HG03378 (cell line): Measurements from ENCODE around the gene SULT2A1.
"Not testable (repeated sequence)": the region's sequence is repeated elsewhere in the genome, so short reads cannot be mapped to it uniquely, and the experiment has no call there.

ENCODE experiments used
- ATAC-seq: cut with Tn5 transposase; IDR thresholded peaks from one replicate; pipeline ENCODE4 v1.9.1; 2021; ENCODE audit warnings: mild to moderate bottlenecking, moderate library complexity; ENCODE audit not compliant: unreplicated experiment

Gene SULT2A1

DNA sequence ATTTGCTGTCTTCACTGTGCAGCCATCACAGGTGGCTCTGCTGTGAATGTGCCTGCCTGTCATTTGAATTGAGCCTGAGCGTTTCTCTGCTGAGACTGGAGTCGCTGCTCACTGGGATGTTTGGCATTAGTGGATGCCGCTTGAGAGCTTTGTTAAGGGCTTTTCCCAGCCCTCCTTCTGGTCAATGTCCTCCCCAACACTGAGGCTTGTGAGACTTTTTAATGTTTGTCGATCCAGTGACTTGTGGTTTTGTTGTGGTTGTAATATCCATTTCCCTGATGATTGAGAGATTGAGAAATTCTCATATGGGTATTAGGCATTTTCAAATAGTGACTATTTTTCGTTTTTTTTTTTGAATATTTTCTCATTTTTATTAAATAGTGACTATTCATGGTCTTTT is 24.5 kb downstream of the SULT2A1 start:
- no peak for ATAC-seq

DNA sequence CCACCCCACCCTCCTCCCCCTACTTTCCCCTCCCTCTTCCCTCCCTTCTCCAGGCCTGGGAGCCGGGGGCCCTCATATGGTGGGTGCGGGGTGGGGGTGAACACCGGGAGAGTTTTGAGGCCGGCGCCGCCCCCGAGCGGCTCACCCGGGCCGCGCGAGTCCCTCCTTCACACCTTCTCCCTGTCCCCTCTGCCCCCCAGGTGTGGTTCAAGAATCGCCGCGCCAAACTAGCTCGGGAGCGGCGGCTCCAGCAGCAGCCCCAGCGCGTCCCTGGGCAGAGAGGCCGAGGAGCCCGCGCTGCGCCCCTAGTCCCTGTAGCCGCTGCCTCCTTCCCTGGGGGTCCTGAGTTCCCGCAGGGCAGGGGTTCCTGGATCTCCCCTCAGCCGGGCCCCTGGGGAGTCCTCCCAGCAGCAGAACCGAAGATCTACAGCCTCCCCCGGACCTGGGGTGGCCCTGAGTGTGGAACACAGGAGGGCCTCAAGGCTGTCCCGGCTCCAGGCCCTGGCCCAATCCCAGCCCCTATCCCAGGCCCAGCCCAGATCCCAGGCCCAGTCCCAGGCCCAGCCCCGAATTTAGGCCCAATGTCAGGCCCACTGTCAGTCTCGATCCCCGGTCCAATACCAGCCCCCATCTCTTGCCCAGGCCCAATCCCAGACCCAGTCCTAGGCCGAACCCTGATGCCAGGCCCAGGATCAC is 25.4 kb downstream of the SULT2A1 start:
- ATAC-seq = no peak

DNA sequence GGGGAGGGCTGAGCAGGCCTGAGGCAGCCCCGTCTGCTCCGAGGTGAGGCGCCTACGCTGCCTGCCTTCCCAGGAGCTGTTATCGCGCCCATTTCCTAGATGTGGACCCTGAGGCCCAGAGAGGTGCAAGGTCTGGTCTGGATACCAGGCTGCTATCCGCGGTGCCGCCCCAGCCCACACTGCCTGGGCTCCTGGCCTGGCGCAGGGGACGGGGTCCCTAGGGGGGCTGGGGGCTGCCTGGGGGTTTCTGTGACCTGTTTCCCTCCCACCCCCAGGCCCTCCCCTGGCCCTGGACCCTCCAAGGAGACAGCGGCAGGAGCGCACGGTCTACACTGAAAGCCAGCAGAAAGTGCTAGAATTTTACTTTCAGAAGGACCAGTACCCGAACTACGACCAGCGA is 26.3 kb downstream of the SULT2A1 start:
- not testable (repeated sequence) for ATAC-seq

DNA sequence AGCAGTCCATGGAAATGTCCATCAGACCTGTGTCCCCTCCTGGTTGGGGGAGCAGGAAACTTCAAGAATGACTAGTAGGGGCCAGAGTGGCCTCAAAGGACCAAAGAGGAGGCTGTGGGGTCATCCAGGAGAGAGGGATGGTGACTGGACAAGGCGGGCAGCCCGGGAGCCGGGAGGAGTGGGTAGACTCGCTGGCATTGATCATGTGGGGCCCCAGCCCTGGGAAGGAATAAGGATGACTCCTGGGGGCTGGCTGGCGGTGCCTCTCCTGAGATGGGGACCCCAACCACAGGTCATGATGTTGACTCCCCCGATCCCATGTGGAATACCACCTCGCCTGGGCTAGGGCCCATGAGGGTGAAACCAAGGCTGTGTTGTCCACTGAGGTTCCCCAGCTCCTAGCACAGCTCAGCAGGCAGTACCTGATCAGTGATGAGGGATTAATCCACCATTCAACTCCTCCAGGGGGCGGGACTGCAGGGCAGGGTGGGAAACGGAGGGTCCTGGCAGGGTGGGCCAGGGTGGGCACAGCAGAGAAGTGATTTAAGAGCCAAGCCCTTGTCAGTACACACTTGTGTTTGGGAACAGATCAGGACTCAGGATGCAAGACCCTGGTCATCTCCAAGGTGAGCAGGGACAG is 27.3 kb downstream of the SULT2A1 start, which contains the start of gene TPRX2:
TSS of gene TPRX2 (plus strand) at position 590 of the 640 bp plus-strand sequence. CDS start at position 602, 12 bp downstream.
- ATAC-seq = not testable (repeated sequence)

DNA sequence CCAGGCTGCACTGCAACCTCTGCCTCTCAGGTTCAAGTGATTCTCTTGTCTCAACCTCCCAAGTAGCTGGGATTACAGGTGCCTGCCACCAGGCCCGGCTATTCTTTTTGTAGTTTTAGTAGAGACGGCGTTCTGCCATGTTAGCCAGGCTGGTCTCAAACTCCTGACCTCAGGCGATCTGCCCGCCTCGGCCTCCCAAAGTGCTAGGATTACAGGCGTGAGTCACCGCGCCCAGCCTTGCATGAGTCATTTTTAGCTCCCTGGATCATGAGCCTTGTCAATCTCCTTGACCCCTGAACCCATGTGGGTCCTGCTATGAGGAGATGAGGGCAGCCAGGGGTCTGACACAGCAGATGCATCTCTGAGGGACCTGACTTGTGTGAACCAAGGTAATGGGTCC is 27.9 kb downstream of the SULT2A1 start:
- ATAC-seq = not testable (repeated sequence)

DNA sequence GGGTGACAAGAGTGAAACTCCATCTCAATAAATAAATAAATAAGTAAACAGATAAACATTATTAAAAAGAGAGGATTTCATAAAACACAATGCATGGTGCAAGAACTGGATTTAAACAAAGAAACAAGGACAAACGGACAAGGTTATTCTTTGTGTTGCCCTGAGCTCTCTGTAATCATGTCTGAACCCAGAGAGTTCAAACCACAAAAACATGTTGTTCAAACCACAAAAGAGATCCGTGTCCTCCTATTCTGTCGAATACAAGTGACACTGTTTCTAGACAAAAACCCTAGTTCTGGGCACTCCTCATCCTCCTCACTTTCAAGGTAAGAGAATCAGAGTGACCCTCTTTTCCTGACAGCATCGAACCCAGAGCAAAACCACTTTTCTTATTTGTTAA is 31.7 kb downstream of the SULT2A1 start:
- ATAC-seq = no peak

DNA sequence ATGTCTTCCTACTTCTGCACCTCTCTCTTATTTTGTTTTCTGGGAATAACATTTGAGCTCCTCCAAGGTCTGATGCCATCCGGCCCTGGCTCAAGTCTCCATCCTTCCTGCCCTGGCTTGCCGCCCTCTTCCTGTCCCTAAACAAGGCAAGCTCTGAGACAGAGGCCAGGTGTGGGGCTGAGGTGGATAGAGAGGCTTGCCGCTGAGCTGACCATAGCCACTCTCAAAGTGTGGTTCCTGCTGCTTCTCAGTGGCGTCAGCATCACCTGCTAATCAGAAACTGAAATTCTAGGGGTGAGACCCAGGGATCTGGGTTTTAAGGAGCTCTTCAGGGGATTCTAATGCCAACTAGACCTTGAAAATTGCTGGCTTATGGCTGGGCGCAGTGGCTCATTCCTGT is 33.1 kb downstream of the SULT2A1 start:
- no peak for ATAC-seq

DNA sequence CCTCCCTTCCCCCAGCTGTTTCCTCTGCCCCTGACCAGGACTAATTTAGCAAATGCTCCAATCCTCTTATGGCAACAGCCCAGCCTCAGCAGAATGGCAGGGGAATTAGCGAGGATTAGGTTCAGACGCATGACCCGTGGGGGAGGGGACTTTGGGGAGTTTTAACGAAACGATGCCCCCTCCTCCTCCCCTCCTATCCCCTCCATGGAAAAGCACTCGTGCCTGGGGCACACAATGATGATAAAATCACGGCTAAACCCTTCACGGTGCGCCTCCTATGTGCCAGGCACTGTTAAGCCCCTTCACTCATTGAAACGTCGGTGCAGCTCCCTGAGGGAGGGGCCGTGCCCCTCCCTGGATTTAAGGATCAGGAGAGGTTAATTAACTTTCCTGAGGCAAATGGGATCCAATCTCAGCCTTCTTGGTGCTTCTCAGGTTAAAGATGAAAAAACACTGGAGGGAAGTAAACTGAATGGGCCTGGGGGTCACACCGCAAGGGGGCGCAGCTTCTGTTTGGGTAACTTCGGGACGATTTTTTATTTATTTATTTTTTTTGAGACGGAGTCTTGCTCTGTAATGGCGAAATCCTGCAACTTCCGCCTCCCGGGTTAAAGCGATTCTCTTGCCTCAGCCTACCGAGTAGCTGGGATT is 37.2 kb downstream of the SULT2A1 start:
- no peak for ATAC-seq

DNA sequence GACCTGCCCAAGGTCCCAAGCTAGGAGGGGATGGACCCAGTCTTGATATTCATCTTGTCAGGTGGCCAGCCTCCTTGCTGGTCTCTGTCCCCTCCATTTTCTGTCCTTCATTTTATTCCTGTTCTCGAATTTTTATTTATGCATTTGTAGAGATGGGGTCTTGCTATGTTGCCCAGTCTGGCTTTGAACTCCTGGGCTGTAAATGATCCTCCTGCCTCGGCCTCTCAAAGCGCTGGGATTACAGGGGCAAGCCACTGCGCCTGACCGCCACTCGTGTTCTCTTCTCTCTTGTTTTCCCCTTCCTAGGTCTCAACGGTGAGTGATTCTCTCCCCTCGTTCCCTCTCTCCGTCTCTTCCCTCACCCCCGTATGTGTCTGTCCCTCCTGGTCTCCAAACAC is 37.7 kb downstream of the SULT2A1 start:
- no peak for ATAC-seq

DNA sequence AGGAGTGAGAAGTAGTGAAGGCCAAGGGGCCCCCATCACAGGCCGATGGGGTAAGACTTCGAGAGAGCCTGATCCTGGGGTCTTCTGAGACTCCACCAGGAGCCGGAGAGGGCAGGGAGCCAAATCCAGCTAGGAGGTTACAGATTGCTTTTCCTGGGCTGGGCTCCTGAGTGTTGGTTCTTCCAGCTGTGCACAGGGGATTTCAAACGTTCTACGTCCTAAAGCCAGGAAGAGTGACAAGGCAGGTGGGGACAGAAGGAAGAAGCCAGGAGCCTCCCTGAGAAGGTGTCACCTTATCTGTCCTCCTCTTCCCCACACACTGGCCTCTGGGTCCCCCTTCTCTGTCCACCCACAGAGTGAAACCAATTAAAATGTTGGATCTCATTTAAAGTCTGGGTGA is 43.2 kb downstream of the SULT2A1 start:
- ATAC-seq = no peak

DNA sequence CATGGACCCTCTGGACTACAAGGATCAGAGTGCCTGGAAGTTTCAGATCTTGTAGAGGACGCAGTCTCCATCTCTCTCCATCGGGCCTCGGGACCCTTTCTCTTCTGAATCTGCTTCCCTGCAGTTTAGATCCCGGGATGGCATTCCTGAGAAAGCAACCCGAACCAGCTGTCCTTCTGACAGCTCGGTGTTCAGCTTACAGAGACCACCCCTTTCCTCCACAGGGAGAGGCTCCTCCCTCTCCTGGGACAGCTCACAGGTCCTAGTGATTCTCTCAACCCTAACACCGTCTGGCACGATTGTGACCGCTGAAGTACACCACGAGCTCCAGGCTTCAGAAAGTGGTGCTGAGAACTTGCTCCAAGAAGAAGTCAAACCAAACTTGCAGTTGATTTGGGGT is 46.2 kb downstream of the SULT2A1 start:
- ATAC-seq = no peak

DNA sequence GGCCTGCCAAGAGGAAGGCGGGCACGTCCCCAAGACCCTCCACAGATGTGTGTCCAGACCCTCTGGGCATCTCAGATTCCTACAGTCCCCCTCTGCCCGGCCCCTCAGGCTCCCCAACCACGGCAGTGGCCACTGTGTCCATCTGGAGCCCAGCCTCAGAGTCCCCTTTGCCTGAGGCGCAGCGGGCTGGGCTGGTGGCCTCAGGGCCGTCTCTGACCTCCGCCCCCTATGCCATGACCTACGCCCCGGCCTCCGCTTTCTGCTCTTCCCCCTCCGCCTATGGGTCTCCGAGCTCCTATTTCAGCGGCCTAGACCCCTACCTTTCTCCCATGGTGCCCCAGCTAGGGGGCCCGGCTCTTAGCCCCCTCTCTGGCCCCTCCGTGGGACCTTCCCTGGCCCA is 46.7 kb downstream of the SULT2A1 start:
- ATAC-seq = no peak

DNA sequence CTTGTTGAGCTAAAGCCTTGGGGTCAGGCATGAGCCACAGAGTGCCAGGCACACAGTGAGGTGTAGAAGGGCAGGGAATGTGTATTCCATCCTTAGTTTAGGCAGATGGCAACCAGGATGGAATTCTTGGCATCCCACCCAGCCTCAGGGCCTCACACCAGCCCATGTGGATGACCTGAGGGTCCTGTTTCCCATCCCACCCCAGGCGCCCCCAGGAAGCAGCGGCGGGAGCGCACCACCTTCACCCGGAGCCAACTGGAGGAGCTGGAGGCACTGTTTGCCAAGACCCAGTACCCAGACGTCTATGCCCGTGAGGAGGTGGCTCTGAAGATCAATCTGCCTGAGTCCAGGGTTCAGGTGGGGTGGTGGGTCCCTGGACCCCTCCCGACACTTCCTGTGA is 50.1 kb downstream of the SULT2A1 start:
- ATAC-seq = no peak

DNA sequence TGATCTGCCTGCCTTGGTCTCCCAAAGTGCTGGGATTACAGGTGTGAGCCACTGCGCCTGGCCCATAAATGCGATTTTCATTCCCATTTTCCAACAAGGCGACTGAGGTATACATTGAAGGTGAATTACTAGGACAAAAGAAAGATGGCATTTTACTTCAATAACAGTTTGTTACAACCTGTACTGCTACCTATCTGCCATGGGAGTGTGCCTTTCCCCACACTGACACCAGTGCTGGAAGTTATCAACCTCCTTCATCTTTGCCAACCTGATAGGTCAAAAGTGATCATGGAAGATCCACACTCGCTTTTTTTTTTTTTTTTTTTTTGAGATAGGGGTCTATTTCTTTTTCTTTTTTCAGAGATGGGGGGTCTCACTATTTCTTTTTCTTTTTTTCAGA is 53.4 kb downstream of the SULT2A1 start:
- no peak for ATAC-seq

DNA sequence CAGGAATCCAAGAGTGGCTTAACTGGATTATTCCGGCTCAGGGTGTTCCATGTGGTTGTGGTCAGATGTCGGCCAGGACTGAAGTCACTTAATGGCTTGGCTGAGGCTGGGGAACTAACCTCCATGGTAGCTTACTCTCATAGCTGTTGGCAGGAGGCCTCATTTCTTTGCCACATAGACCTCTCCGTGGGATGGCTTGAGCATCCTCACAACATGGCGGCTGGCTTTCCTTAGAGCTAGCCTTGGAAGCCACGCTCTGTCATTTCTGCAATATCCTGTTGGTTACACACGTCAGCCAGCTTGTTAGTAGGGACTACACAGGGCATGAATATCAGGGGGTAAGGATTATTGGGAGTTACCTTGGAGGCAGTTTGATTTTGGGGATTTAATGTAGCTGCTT is 59.3 kb downstream of the SULT2A1 start:
- no peak for ATAC-seq

DNA sequence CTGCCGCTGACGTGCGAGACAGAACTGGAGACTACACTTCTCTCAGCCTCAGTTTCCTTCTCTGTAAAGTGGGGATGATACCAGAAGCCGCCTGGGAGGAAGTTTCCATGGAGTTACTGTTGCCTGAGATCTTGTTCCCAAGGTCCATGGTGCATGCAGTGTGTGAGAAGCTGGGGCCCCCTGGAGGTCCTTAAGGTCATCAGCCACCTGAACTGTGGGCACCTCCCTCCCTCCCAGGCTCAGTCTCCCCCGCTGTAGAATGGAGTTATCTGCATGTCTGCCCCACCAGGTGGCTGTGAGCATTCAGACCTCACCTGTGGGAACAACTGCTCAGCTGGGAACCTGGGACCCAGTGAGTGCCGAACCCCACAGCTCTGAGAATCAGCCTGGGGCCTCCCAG is 61.7 kb downstream of the SULT2A1 start:
- ATAC-seq = no peak

DNA sequence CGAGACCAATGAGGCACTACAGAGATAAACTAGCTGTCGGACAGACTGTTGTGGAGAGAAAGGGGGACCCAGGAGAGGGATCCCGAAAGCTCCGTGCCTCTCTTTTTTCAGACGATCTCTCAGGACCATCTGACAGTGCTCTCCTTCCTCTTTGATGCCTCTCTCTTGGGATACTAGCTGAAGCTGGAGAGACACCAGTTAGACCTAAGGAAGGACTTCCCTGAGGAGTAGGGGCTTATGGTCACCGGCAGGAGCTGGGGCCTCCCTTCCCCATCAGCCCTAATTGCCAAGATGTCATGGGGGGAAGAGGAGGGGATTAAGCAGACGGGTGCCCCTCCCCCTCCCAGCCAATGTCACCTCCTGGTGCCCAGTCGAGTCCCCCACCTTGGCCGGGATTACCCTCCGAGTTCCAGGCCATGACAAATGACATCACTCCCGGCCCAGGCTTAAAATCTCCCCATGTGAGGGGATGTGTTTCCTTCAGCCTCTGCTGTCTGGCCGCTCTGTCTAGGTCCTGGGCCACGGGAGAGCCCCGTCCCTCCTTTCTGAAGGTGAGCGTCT is 64.6 kb downstream of the SULT2A1 start, which contains the start of gene CRX:
TSS of gene CRX (plus strand) at position 478 of the 561 bp plus-strand sequence. CDS start 12,507 bp downstream, outside the sequence.
- no peak for ATAC-seq
